SU-DHL-6 (cell line): ENCODE results near the gene DSCAML1.

Experiments
- EZH2phosphoT487 ChIP-seq: fragments of 200-600 bp; sonication (generic), shearing (Covaris generic); conservative IDR thresholded peaks from 2 replicates; pipeline ENCODE4 v1.6.1; 2018; ENCODE audit warnings: mild to moderate bottlenecking, antibody characterized with exemption, low read length, moderate library complexity, mixed read lengths
- TF ChIP-seq, protein P1 (sequence below): fragments of 200-600 bp; sonication (generic); IDR thresholded peaks from one replicate; pipeline ENCODE4 v1.5.1; 2017; ENCODE audit warnings: antibody characterized with exemption, mild to moderate bottlenecking, low read length, moderate library complexity; ENCODE audit not compliant: insufficient read depth, poor library complexity, severe bottlenecking

DNA sequence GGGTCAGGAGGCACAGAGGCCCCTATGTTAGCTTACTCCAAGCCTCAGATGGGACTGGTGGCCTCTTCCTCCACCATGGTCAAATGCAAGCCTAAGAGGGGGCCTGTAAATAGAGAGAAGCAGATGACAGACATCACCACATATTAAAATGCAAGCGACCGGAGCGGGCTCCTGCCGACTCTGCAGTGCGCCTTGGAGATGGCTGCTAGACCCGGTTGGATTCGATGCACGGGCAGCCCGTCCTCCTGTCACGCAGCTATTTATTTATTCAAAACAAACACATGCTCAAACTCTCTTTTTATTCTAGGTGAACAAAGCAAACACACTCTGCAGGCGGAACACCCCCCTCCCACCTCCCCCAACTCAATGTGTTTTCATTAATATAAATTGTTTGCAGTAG, 208.0 kb downstream of the DSCAML1 start:
- TF ChIP-seq, protein P1, sequence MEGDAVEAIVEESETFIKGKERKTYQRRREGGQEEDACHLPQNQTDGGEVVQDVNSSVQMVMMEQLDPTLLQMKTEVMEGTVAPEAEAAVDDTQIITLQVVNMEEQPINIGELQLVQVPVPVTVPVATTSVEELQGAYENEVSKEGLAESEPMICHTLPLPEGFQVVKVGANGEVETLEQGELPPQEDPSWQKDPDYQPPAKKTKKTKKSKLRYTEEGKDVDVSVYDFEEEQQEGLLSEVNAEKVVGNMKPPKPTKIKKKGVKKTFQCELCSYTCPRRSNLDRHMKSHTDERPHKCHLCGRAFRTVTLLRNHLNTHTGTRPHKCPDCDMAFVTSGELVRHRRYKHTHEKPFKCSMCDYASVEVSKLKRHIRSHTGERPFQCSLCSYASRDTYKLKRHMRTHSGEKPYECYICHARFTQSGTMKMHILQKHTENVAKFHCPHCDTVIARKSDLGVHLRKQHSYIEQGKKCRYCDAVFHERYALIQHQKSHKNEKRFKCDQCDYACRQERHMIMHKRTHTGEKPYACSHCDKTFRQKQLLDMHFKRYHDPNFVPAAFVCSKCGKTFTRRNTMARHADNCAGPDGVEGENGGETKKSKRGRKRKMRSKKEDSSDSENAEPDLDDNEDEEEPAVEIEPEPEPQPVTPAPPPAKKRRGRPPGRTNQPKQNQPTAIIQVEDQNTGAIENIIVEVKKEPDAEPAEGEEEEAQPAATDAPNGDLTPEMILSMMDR: no peak
- TF ChIP-seq EZH2phosphoT487: no peak
